ENCODE measurements around the gene FURIN. TPM values are rescaled to one million over a fixed set of nuclear protein-coding genes. Genes with fewer than 3 reads are reported as not detected.

The FURIN gene
- total RNA-seq: 64.8 and 101 TPM in 2 replicates

DNA sequence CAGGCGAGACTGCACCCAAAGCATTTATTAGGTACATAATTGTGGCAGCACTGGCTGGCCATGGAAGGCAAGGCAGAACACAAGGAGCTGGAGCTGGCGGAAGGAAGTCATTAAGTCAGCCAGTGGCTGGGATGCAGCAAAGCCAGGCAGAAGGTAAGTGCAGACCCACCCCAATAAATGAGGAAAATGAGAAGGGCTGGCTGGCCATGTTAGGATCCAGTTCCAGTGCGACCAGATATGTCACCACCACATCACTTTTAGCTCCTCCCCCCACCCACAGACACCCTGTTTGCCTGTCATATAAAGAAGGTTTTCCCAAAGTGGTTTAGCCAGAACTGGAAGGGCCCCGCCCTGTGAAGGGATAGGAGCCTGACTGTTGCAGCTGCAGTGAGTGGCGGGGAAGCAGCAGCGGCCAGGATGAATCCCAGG lies at the start of gene FURIN:
Gene FURIN (plus strand): TSS at position 328 of the 429 bp plus-strand sequence. CDS start 7,153 bp downstream, outside the sequence.

DNA sequence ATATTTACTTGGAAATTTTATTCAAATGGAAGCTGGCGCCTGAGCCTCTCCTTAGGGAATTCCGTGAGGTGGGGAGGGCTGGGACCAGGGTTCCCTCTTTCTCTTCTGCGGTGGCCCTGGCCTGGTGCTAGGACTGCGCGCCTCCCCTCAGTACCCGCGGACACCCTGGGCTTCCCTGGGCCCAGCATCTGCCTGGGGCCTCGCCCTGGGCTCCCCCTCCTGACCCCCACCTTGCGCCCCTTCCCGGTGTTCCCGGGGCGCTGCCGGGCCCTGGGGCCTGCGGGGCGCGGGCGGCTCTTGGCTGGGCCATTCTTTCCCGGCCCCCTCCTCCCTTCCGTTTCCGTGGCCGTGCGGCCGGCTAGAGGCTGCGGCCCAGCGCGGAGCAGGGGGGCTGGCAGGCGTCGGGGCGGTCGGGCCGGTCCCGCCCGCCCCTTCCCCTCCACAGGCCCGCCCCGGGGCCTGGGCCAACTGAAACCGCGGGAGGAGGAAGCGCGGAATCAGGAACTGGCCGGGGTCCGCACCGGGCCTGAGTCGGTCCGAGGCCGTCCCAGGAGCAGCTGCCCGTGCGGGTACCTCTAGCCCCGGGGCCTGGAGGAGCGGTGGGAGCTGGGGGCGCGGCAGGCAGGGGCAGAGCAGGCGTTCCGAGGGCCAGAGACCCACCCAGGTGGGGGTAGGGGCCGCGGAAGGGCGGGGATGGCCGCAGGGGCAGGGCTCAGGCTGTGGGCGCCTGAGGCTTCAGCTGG lies 15.8 kb downstream of the FURIN start, which contains the start of gene FES:
Gene FES (plus strand): TSS at position 529 of the 743 bp plus-strand sequence. CDS start 542 bp downstream, outside the sequence.

DNA sequence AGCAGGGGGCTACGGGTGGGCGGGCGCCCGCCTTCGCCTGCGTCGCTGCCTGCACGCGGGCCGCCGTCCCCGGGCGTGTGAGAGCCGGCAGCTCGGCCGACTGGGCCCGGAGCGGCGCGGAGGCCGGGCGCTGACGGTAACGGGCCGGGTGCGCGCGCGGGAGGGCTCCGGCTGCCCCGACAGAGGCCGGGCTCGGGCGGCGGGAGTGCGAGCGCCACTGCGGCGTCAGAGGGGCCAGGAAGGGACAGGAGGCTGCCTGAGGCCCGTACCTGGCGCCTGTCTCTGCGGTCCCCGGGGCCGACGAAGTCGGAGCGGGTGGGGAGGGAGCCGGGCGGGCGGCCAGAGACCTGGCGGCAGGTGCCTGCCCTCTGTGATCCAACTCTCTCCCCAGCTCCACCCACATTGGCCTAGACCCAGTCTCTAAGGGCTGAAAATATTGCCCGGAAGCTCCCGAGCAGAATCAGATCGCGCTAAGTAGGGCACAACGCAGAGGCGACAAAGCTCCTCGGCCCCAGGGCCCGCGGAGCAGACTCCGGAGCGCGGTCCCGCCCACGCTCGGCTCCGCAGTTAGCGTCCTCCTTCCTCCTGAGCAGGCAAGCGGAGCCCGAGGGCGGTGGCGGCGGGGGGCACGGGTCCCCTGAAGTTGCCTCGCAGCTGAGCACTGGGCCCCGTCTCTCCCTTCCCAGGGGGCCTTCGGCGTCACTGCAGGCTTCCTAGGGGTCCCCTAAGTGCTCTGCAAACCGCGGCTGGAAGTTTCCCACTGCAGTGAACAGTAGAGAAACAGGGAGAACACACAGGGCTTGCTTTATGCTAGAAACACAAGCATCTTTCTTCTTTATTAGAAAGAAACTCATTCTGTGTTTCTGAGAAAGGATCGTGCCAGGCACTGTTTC lies 34.7 kb downstream of the FURIN start, which contains the start of gene MAN2A2:
Gene MAN2A2 (plus strand): TSS at position 463 of the 893 bp plus-strand sequence. CDS start 906 bp downstream, outside the sequence.

DNA sequence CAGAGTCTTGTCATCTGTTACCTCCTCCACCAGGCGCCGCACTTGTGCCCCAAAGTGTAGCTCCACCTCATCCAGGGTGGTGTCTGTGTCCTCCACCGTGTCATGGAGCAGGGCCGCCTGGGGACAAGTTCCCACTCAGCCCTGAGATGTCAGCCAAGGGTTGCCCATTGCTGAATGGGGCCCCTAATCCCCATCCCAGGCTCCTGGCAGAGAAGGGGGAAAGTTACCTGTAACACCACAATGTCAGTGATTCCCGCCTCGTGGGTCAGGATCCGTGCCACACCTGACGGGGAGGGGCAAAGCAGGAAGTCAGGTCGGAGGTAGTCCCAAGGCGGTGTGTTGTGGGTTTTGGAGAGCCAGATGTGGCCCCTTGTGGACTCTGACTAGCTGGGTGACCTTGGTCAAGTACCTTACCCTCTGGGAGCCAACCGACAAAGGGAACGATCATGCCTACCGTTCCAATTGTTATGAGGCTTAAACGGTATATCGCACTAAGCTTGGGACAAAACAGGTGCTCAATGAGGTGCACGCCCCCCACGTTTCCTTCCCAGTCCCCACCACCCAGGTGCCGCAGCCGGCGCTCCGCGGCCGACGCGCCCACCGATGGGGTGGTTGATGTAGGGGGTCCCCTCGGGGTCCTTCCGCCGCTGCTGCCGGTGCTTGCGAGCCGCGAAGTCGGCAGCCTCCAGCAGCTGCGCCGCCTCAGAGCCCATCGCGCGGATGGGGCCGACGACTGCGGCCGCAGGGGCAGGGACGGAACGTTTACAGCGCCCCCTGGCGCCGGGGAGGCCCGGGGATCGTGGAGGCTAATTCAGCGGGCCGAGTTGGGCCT lies 63.7 kb downstream of the FURIN start, which contains the start of gene HDDC3:
Gene HDDC3 (minus strand): TSS at position 722 of the 832 bp plus-strand sequence. CDS start 9 bp downstream, at position 713.

Small RNAs within 50 kb of the gene (small RNA-seq; reads per million reads assigned to genes)
- gene RN7SL363P: not detected

Other genes starting within 250 kb of the FURIN start
- gene BLM, start 151.2 kb upstream of the FURIN start, total RNA-seq: 21.3 and 22.0 TPM in 2 replicates
- 40.8 and 50.6 TPM in 2 replicates for gene FES, start 15.9 kb downstream of the FURIN start, total RNA-seq
- 19.7 and 21.6 TPM in 2 replicates for gene MAN2A2, start 34.7 kb downstream of the FURIN start, total RNA-seq
- gene HDDC3, start 64.0 kb downstream of the FURIN start, total RNA-seq: 12.0 and 14.4 TPM in 2 replicates
- gene UNC45A, start 66.7 kb downstream of the FURIN start, total RNA-seq: 85.5 and 99.4 TPM in 2 replicates
- 9.2 and 11.1 TPM in 2 replicates for gene RCCD1, start 86.3 kb downstream of the FURIN start, total RNA-seq
- 194 and 268 TPM in 2 replicates for gene PRC1, start 125.9 kb downstream of the FURIN start, total RNA-seq
- 7.3 and 8.8 TPM in 2 replicates for gene VPS33B, start 154.0 kb downstream of the FURIN start, total RNA-seq
- not detected in 2 replicates for gene SV2B, start 231.7 kb downstream of the FURIN start, total RNA-seq